HepG2 (cell line): ENCODE results near the gene SERINC2. TPM values are rescaled to one million over a fixed set of nuclear protein-coding genes. Genes with fewer than 3 reads are reported as not detected.
A peak's percentile ranks its signal among the peaks of the same experiment; 100 is the strongest.

Experiments used
- GABPB1 ChIP-seq: IDR thresholded peaks from 2 replicates; pipeline ENCODE4 v1.6.1; 2016; ENCODE audit warnings: mild to moderate bottlenecking, missing genetic modification reagents, moderate library complexity, missing compliant biosample characterization
- HHEX ChIP-seq: IDR thresholded peaks from 2 replicates; pipeline ENCODE4 v1.6.1; 2016; ENCODE audit warnings: control low read depth
- MTF2 ChIP-seq: sonication (generic); formaldehyde crosslinking; IDR thresholded peaks from 2 replicates; pipeline ENCODE4 v1.5.0; 2020; ENCODE audit warnings: missing genetic modification reagents, borderline replicate concordance
- PCBP1 ChIP-seq: fragments of 200-400 bp; formaldehyde crosslinking; IDR thresholded peaks from 2 replicates; pipeline ENCODE4 v1.6.1; 2017; ENCODE audit warnings: mild to moderate bottlenecking, low read depth, low read length, borderline replicate concordance
- PRDM15 ChIP-seq: sonication (generic); formaldehyde crosslinking; IDR thresholded peaks from 2 replicates; pipeline ENCODE4 v1.4.0; 2020; ENCODE audit warnings: missing genetic modification reagents
- TBL1XR1 ChIP-seq: fragments of 150-350 bp; IDR thresholded peaks from 2 replicates; pipeline ENCODE4 v1.6.1; 2014; ENCODE audit warnings: borderline replicate concordance, low read length; ENCODE audit not compliant: partially characterized antibody
- TSC22D2 ChIP-seq: sonication (generic); formaldehyde crosslinking; IDR thresholded peaks from 2 replicates; pipeline ENCODE4 v1.5.1; 2020; ENCODE audit warnings: missing genetic modification reagents, mild to moderate bottlenecking, borderline replicate concordance
- ZBTB40 ChIP-seq, 2 experiments: fragments of 450-650 bp in 1 of 2; sonication (generic) in 1 of 2; formaldehyde crosslinking in 1 of 2; IDR thresholded peaks; 2 replicates each; pipeline versions ENCODE4 v1.6.1 to v1.8.0; 2016 to 2022; ENCODE audit warnings: antibody characterized with exemption in 1 of 2, mild to moderate bottlenecking in 1 of 2, missing genetic modification reagents in 1 of 2
- ZNF570 ChIP-seq: sonication (generic); formaldehyde crosslinking; IDR thresholded peaks from 2 replicates; pipeline ENCODE4 v1.4.0; 2020; ENCODE audit warnings: mild to moderate bottlenecking, missing genetic modification reagents, borderline replicate concordance
- ZNF574 ChIP-seq: sonication (generic); formaldehyde crosslinking; IDR thresholded peaks from 2 replicates; pipeline ENCODE4 v1.4.0; 2020; ENCODE audit warnings: missing genetic modification reagents
- ZNF576 ChIP-seq: sonication (generic); formaldehyde crosslinking; IDR thresholded peaks from 2 replicates; pipeline ENCODE4 v1.4.0; 2020; ENCODE audit warnings: mild to moderate bottlenecking, missing genetic modification reagents
- ZNF784 ChIP-seq: sonication (generic); formaldehyde crosslinking; IDR thresholded peaks from 2 replicates; pipeline ENCODE4 v1.5.1; 2020; ENCODE audit warnings: missing genetic modification reagents, mild to moderate bottlenecking, borderline replicate concordance
- polyA plus RNA-seq, 8 experiments: library from polyadenylated mRNA; depleted of rRNA in 3 of 8; stranded (reverse) in 7 of 8; unstranded in 1 of 8; fragments of >200 nt; fragmentation: Illumina TruSeq in 4 of 8; extraction: Trizol in 4 of 8; gene quantifications; 2 replicates each; pipeline versions ENCODE4 v1.2.1 to v1.2.3, GENCODE V29; 2011 to 2016; ENCODE audit warnings: low read depth in 4 of 8, missing spikeins in 1 of 8, mixed read lengths in 1 of 8; ENCODE audit not compliant: insufficient read depth in 1 of 8
- total RNA-seq, 5 experiments: library from RNA; depleted of rRNA; stranded (reverse); fragments of >200 nt; fragmentation: Illumina TruSeq; extraction: Trizol; gene quantifications; 2 replicates each; pipeline ENCODE4 v1.2.3, GENCODE V29; 2016; ENCODE audit warnings: low read depth in 1 of 5

Gene SERINC2
- total and polyA plus RNA-seq, 2 of the 13 experiments (the other 11 are each of a cell fraction or from before 2014, with no cell fraction given): 4.8 to 126 TPM

GRCh38 chr1:31417148-31417547, 4.1 kb downstream of the SERINC2 start (continued):
- no peak for TF ChIP-seq PRDM15 (CRISPR knock-in tag)
- TF ChIP-seq ZBTB40 (IDR thresholded peaks at IDR 0.05): no peak
- no peak for TF ChIP-seq ZBTB40 (CRISPR knock-in tag; IDR thresholded peaks at IDR 0.05)
- TF ChIP-seq GABPB1 (CRISPR knock-in tag): no peak; the same call in 1 of the 2 replicates
- TF ChIP-seq ZNF574 (CRISPR knock-in tag): peak; percentile 49; the same call in 1 of the 2 replicates
- no peak for TF ChIP-seq PCBP1
- no peak for TF ChIP-seq ZNF576 (CRISPR knock-in tag)
- TF ChIP-seq TSC22D2 (CRISPR knock-in tag): no peak
- peak; percentile 82 for TF ChIP-seq TBL1XR1
- no peak for TF ChIP-seq ZNF570
- no peak for TF ChIP-seq MTF2 (CRISPR knock-in tag)
- TF ChIP-seq ZNF784 (CRISPR knock-in tag): no peak
- 0 out of 2 replicates have a peak, but pooled peaks have one; percentile 32 for TF ChIP-seq HHEX (CRISPR knock-in tag)
